Parathyroid adenoma (tissue), 2 donors: ENCODE results near the gene PHF5A.
A peak's percentile ranks its signal among the peaks of the same experiment; 100 is the strongest.

Experiments
- H2AFZ ChIP-seq: fragments of 300-600 bp; sonication (generic); one replicate; pipeline ENCODE4 v1.7.0; 2017; ENCODE audit warnings: antibody characterized with exemption, mild to moderate bottlenecking
- H3K27ac ChIP-seq: fragments of 300-600 bp; sonication (generic); one replicate; pipeline ENCODE4 v1.7.0; 2017
- H3K27me3 ChIP-seq: fragments of 300-600 bp; sonication (generic); one replicate; pipeline ENCODE4 v1.7.0; 2017; ENCODE audit warnings: low read length; ENCODE audit not compliant: control insufficient read depth, insufficient read depth
- H3K36me3 ChIP-seq: fragments of 300-600 bp; sonication (generic); one replicate; pipeline ENCODE4 v1.7.0; 2017; ENCODE audit warnings: low read length; ENCODE audit not compliant: control insufficient read depth, insufficient read depth
- H3K4me1 ChIP-seq: fragments of 300-600 bp; sonication (generic); one replicate; pipeline ENCODE4 v1.7.0; 2017; ENCODE audit warnings: control low read depth
- H3K4me2 ChIP-seq: fragments of 300-600 bp; sonication (generic); one replicate; pipeline ENCODE4 v1.7.0; 2017; ENCODE audit warnings: low read length
- H3K4me3 ChIP-seq: fragments of 300-600 bp; sonication (generic); one replicate; pipeline ENCODE4 v1.7.0; 2017; ENCODE audit warnings: low read depth, low read length
- H3K79me2 ChIP-seq: fragments of 300-600 bp; sonication (generic); one replicate; pipeline ENCODE4 v1.7.0; 2017; ENCODE audit warnings: control low read depth
- H3K9ac ChIP-seq: fragments of 300-600 bp; sonication (generic); one replicate; pipeline ENCODE4 v1.7.0; 2017; ENCODE audit warnings: mild to moderate bottlenecking
- H3K9me3 ChIP-seq: fragments of 300-600 bp; sonication (generic); one replicate; pipeline ENCODE4 v1.7.0; 2017; ENCODE audit warnings: low read length; ENCODE audit not compliant: control insufficient read depth
- CTCF ChIP-seq: fragments of 300-600 bp; sonication (generic); IDR thresholded peaks from one replicate; pipeline ENCODE4 v1.7.0; 2017; ENCODE audit warnings: antibody characterized with exemption, mild to moderate bottlenecking
- donor health status: primary hyperparathyroidism.

The PHF5A gene

DNA sequence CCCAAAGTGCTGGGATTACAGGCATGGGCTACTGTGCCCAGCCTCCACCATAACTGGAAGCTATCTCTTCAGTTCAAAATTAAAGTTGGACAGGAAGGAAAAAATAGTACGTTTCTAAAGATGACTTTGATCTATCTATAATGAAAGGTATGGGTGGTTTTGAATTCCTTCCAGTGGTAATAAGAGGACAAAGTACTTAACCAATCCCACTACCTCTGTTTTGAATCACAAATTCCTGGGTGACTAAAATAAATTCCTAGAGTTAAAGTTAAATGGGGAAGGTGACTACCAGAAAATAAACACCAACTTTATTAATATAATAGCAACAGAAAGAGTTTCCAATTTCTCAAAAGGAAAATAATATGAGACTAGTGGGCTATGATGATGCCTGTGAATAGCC is 9.1 kb downstream of the PHF5A start:
- Histone ChIP-seq H2AFZ (no peak overlapping the region), H3K27ac (no peak overlapping the region), H3K4me2 (no peak overlapping the region), H3K4me1 (no peaks in the 10 kb centered on the region), H3K36me3 (no peaks in the 10 kb centered on the region), H3K27me3 (no peaks in the 10 kb centered on the region), H3K9me3 (no peaks in the 10 kb centered on the region), H3K9ac (no peak overlapping the region), H3K79me2 (peaks cover 3% of the 10 kb centered on the region), H3K4me3 (no peak overlapping the region)
- TF ChIP-seq CTCF: no peak

DNA sequence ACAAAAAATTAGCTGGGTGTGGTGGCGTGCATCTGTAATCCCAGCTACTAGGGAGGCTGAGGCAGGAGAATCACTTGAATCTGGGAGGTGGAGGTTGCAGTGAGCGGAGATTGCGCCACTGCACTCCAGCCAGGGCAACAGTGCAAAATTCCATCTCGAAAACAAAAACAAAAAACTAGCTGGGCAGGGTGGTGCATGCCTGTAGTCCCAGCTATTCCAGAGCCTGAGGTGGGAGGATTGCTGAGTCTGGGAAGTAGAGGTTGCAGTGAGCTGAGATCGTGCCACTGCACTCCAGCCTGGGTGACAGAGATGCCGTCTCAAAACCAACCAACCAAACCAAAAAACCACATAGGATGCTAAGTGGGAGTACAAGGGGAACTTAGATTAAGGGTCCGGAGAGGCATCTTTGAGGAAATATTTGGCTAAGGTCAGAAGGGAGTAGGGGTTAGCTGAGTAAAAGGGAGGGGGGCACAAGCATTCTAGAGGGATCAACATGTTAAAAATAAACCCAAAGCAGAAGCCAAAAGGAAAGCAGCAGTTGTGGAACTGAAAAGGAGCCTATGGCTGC is 10.2 kb downstream of the PHF5A start:
- no peak overlapping the region for H3K4me3 ChIP-seq
- TF ChIP-seq CTCF: no peak
- no peaks in the 10 kb centered on the region for H3K36me3 ChIP-seq
- no peak overlapping the region for H3K9ac ChIP-seq
- H3K4me2 ChIP-seq: no peak overlapping the region
- H3K79me2 ChIP-seq: no peaks in the 10 kb centered on the region
- no peaks in the 10 kb centered on the region for H3K4me1 ChIP-seq
- no peak overlapping the region for H2AFZ ChIP-seq
- no peaks in the 10 kb centered on the region for H3K27me3 ChIP-seq
- no peak overlapping the region for H3K27ac ChIP-seq
- no peaks in the 10 kb centered on the region for H3K9me3 ChIP-seq

GRCh38 chr22:41448189-41448808 is 20.2 kb downstream of the PHF5A start:
- Histone ChIP-seq H3K27ac (peak overlapping the region; percentile 99), H3K4me2 (peak overlapping the region; percentile 97), H3K9me3 (no peaks in the 10 kb centered on the region), H3K36me3 (no peaks in the 10 kb centered on the region), H3K79me2 (peaks cover 11% of the 10 kb centered on the region), H3K9ac (peak overlapping the region; percentile 91), H3K4me1 (peaks cover 4% of the 10 kb centered on the region), H2AFZ (peak overlapping the region; percentile 78), H3K27me3 (no peaks in the 10 kb centered on the region), H3K4me3 (peak overlapping the region; percentile 96)
- no peak for TF ChIP-seq CTCF

DNA sequence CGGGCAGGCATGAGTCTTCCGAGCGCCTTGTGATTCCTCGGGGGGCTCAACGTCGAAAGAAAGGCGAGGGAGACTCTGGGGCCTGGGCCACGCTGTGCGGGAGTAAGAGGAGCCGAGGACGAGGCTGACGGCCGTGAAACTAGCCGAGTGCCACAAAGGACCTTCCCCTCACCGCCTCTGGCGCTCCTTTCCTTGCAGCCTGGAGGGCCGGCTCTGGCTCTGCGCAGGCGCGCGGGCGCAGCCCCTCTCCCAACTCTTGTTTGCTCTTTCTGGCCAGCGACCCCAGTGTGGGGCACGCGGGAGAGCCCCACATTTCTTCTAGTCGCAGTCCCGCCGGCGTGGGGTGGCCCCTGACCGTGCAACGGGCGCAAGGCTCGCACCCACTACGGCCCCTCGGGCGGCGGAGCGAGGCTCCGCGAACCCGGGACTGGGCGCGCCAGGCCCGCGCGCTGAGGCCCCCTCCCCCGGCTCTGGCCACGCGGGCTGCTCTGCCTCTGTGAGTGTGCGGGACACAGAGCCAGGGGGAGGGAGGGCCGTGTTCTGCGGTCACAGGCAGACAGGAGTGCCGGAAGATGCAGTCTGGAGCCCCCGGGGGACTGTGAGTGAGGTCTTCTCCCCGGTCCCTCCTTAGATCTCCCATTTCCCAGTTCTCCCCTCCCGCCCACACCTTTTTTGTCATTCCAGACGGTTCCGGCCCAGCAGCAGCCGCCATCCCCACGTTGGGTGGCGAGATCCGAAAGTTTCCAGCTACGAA is 20.9 kb downstream of the PHF5A start:
- H2AFZ ChIP-seq: peak overlapping the region; percentile 78
- H3K36me3 ChIP-seq: no peaks in the 10 kb centered on the region
- peaks cover 14% of the 10 kb centered on the region for H3K79me2 ChIP-seq
- peaks cover 4% of the 10 kb centered on the region for H3K4me1 ChIP-seq
- peak overlapping the region; percentile 91 for H3K9ac ChIP-seq
- no peaks in the 10 kb centered on the region for H3K27me3 ChIP-seq
- H3K9me3 ChIP-seq: no peaks in the 10 kb centered on the region
- H3K4me2 ChIP-seq: peak overlapping the region; percentile 97
- peak overlapping the region; percentile 96 for H3K4me3 ChIP-seq
- TF ChIP-seq CTCF: no peak
- H3K27ac ChIP-seq: peak overlapping the region; percentile 99
